Measurements from ENCODE around the gene PTAFR. TPM values are rescaled to one million over a fixed set of nuclear protein-coding genes. Genes with fewer than 3 reads are reported as not detected.

Gene PTAFR
- total and polyA plus RNA-seq, 12 donors, result 0.72 to 11.7 (median 6.4) TPM

GRCh38 chr1:28193701-28194161 is 17.2 kb upstream of the PTAFR start:
- Histone ChIP-seq H3K4me3 (no peak overlapping the region), H3K27ac (no peak overlapping the region), H3K4me1 (replicated peaks in 1 of 2) (no peaks in the 10 kb centered on the region), H3K9me3 (replicated peaks in 1 of 3) (no peaks in the 10 kb centered on the region), H3K36me3 (replicated peaks in 1 of 2) (peaks cover 0 to 3% of the 10 kb centered on the region in 2 donors), H3K27me3 (no peaks in the 10 kb centered on the region)
- TF ChIP-seq CTCF (IDR thresholded peaks at IDR 0.05) (no peak), POLR2A (IDR thresholded peaks at IDR 0.05) (no peak)
- WGBS, 4 donors, result 63 to 81% (median 77%) methylated on average over 4 to 8 of the region's 8 CpGs
- intact Hi-C loops (cut with DNase I), result no loop called here
- peak in 1 of 7 donors; percentile 23 for DNase-seq

GRCh38 chr1:28190996-28191645 is 14.6 kb upstream of the PTAFR start:
- TF ChIP-seq CTCF (IDR thresholded peaks at IDR 0.05) (no peak), POLR2A (IDR thresholded peaks at IDR 0.05) (no peak)
- no peak for DNase-seq
- Histone ChIP-seq H3K4me3 (no peak overlapping the region), H3K27me3 (no peaks in the 10 kb centered on the region), H3K4me1 (replicated peaks in 1 of 2) (no peaks in the 10 kb centered on the region), H3K27ac (no peak overlapping the region), H3K36me3 (replicated peaks in 1 of 2) (no peaks in the 10 kb centered on the region), H3K9me3 (replicated peaks in 1 of 3) (no peaks in the 10 kb centered on the region)
- WGBS, 4 donors, result 75 to 79% (median 75%) methylated on average over 12 of the region's 12 CpGs
- intact Hi-C loops (cut with DNase I), result no loop called here

- 63 to 70% (median 66%) methylated on average over 3 of the region's 3 CpGs for WGBS, 4 donors
- intact Hi-C loops (cut with DNase I), result no loop called here
- H3K4me3 ChIP-seq, result no peak overlapping the region
- H3K9me3 ChIP-seq (replicated peaks in 1 of 3), result no peaks in the 10 kb centered on the region
- no peak overlapping the region for H3K27ac ChIP-seq
- H3K4me1 ChIP-seq (replicated peaks in 1 of 2), result no peaks in the 10 kb centered on the region
- DNase-seq, result peak in 1 of 7 donors; percentile 15
- no peak for TF ChIP-seq POLR2A (IDR thresholded peaks at IDR 0.05)
- no peak for TF ChIP-seq CTCF (IDR thresholded peaks at IDR 0.05)
- H3K27me3 ChIP-seq, result no peaks in the 10 kb centered on the region
- H3K36me3 ChIP-seq (replicated peaks in 1 of 2), result no peaks in the 10 kb centered on the region
Observed at GRCh38 chr1:28190337-28190979, 14.0 kb upstream of the PTAFR start.

- TF ChIP-seq CTCF (IDR thresholded peaks at IDR 0.05), result no peak
- TF ChIP-seq POLR2A (IDR thresholded peaks at IDR 0.05), result no peak
- H3K27me3 ChIP-seq, result no peaks in the 10 kb centered on the region
- no peaks in the 10 kb centered on the region for H3K9me3 ChIP-seq (replicated peaks in 1 of 3)
- 85 to 92% (median 89%) methylated on average over 1 of the region's 1 CpG for WGBS, 4 donors
- intact Hi-C loops (cut with DNase I), result no loop called here
- no peaks in the 10 kb centered on the region for H3K36me3 ChIP-seq (replicated peaks in 1 of 2)
- no peaks in the 10 kb centered on the region for H3K4me1 ChIP-seq (replicated peaks in 1 of 2)
- no peak for DNase-seq
- no peak overlapping the region for H3K4me3 ChIP-seq
- H3K27ac ChIP-seq, result no peak overlapping the region
Observed at GRCh38 chr1:28185071-28185470, 8.6 kb upstream of the PTAFR start.
